NCI-H2107 treated with DMSO at 0.1 percent for 48 hours (cell line): ENCODE data around the gene USP14.

Experiments
- DNase-seq: peaks from one replicate; lab custom pipeline; 2025; ENCODE audit not compliant: unreplicated experiment; lab: John Stamatoyannopoulos, UW

Gene USP14

GRCh38 chr18:225745-226144 is 67.4 kb downstream of the USP14 start:
- no peak for DNase-seq

- DNase-seq, result no peak
Measured at GRCh38 chr18:227374-227773, 69.0 kb downstream of the USP14 start.

- no peak for DNase-seq
Measured at GRCh38 chr18:227902-228301, 69.5 kb downstream of the USP14 start.

GRCh38 chr18:228586-228985 is 70.2 kb downstream of the USP14 start:
- no peak for DNase-seq

GRCh38 chr18:231563-231962 is 73.2 kb downstream of the USP14 start:
- DNase-seq, result no peak

GRCh38 chr18:240175-240574 is 81.8 kb downstream of the USP14 start:
- no peak for DNase-seq

GRCh38 chr18:245282-245847 is 87.0 kb downstream of the USP14 start:
- no peak for DNase-seq

GRCh38 chr18:248053-248452 is 89.7 kb downstream of the USP14 start:
- DNase-seq, result no peak

GRCh38 chr18:250685-251084 is 92.3 kb downstream of the USP14 start:
- DNase-seq, result no peak

GRCh38 chr18:251572-251971 is 93.2 kb downstream of the USP14 start:
- no peak for DNase-seq

GRCh38 chr18:253121-253520 is 94.8 kb downstream of the USP14 start:
- no peak for DNase-seq

GRCh38 chr18:255171-255570 is 96.8 kb downstream of the USP14 start:
- DNase-seq, result no peak

GRCh38 chr18:260547-260946 is 102.2 kb downstream of the USP14 start:
- DNase-seq, result no peak

GRCh38 chr18:261398-262073 is 103.2 kb downstream of the USP14 start:
- DNase-seq, result no peak
